GM12878 (cell line): ENCODE data around the gene CFB. TPM values are rescaled to one million over a fixed set of nuclear protein-coding genes. Genes with fewer than 3 reads are reported as not detected.

Experiments used
- ATAC-seq: fragments of 200-7000 bp; cut with Tn5 transposase; 3 replicates; pipeline ENCODE4 v1.9.1; 2020; ENCODE audit warnings: mild to moderate bottlenecking, moderate library complexity
- BruUV-seq: library from RNA; stranded (reverse); fragments of 400-500 nt; replicated peaks from 2 replicates; lab custom pipeline; 2021; lab: Mats Ljungman, UMichigan
- CTCF ChIA-PET: fragments of 300-600 bp; sonication (Branson Sonifier 250); formaldehyde crosslinking; extraction: SDS; loops from one replicate; lab custom pipeline; 2021; ENCODE audit warnings: inconsistent platforms; lab: Yijun Ruan, JAX
- POLR2A ChIA-PET: fragments of 350-600 bp; formaldehyde crosslinking; extraction: SDS; loops from one replicate; lab custom pipeline; 2021; ENCODE audit warnings: inconsistent platforms; lab: Charles Lee
- RAD21 ChIA-PET: fragments of 300-600 bp; sonication (Branson Sonifier 250); formaldehyde crosslinking; loops from one replicate; lab custom pipeline; 2023; ENCODE audit warnings: antibody characterized with exemption; ENCODE audit not compliant: unreplicated experiment; lab: Charles Lee
- SMC1A ChIA-PET: fragments of 300-600 bp; sonication (Branson Sonifier 250); formaldehyde crosslinking; loops from one replicate; lab custom pipeline; 2023; ENCODE audit not compliant: unreplicated experiment, uncharacterized antibody; lab: Charles Lee
- DNase-seq: peaks from one replicate; pipeline ENCODE4 v3.0.0-alpha.2; 2011; ENCODE audit warnings: low read depth, low spot score
- FAIRE-seq: peaks from 3 replicates; lab custom pipeline; 2011; peaks lifted over from hg19 to GRCh38; lab: Jason Lieb, UNC
- H2AFZ ChIP-seq: 2 replicates; pipeline ENCODE4 v1.6.0; 2011; ENCODE audit warnings: low read depth, low read length, control low read depth; ENCODE audit not compliant: control insufficient read depth
- H3K27ac ChIP-seq: 2 replicates; pipeline ENCODE4 v1.5.1; 2011; ENCODE audit warnings: control low read depth; ENCODE audit not compliant: control insufficient read depth, insufficient read depth
- H3K27me3 ChIP-seq, 2 experiments: replicated peaks in 1 of 2; 2 replicates each; pipeline versions ENCODE4 v1.6.0 to v1.6.1; 2011; ENCODE audit warnings: low read length in 1 of 2; ENCODE audit not compliant: control insufficient read depth in 2 of 2, insufficient read depth in 2 of 2
- H3K36me3 ChIP-seq, 2 experiments: 2 replicates each; pipeline ENCODE4 v1.5.1; 2011; ENCODE audit warnings: low read length in 1 of 2; ENCODE audit not compliant: control insufficient read depth in 2 of 2, insufficient read depth in 2 of 2
- H3K4me1 ChIP-seq: 2 replicates; pipeline ENCODE4 v1.6.1; 2011; ENCODE audit warnings: mild to moderate bottlenecking, low read length, moderate library complexity, mixed read lengths; ENCODE audit not compliant: control insufficient read depth, insufficient read depth
- H3K4me2 ChIP-seq: 2 replicates; pipeline ENCODE4 v1.6.0; 2011; ENCODE audit warnings: control low read depth; ENCODE audit not compliant: control insufficient read depth, insufficient read depth
- H3K4me3 ChIP-seq: fragments of 200-600 bp; sonication (generic); 2 replicates; pipeline ENCODE4 v1.5.1; 2016
- H3K79me2 ChIP-seq: 2 replicates; pipeline ENCODE4 v1.6.0; 2011; ENCODE audit warnings: low read length; ENCODE audit not compliant: control insufficient read depth, insufficient read depth
- H3K9ac ChIP-seq: 2 replicates; pipeline ENCODE4 v1.8.0; 2011; ENCODE audit warnings: low read length, control low read depth, mixed read lengths; ENCODE audit not compliant: control insufficient read depth, insufficient read depth
- H3K9me3 ChIP-seq: replicated peaks from 3 replicates; pipeline ENCODE4 v1.5.1; 2011; ENCODE audit warnings: mild to moderate bottlenecking, low read length; ENCODE audit not compliant: control insufficient read depth, insufficient read depth
- H4K20me1 ChIP-seq: 2 replicates; pipeline ENCODE4 v1.6.0; 2011; ENCODE audit not compliant: control insufficient read depth, insufficient read depth
- POLR2A ChIP-seq: IDR thresholded peaks from 2 replicates; pipeline ENCODE4 v1.6.1; 2011; ENCODE audit warnings: low read depth, mild to moderate bottlenecking, low read length
- SUPT20H ChIP-seq: IDR thresholded peaks from 2 replicates; pipeline ENCODE4 v1.6.1; 2011; ENCODE audit warnings: low read depth, mild to moderate bottlenecking, low read length, moderate library complexity, borderline replicate concordance; ENCODE audit not compliant: control insufficient read depth
- WGBS: methylation state at CpG from one replicate; pipeline ENCODE4 v1.1.6; 2016; ENCODE audit warnings: low lambda C conversion rate; ENCODE audit not compliant: insufficient replicate concordance, insufficient coverage; ENCODE audit errors: missing lambda C conversion rate; 5-methylcytosine and 5-hydroxymethylcytosine counted together
- in situ Hi-C: fragments of 300-500 bp; cut with MboI; formaldehyde crosslinking; loops from 9 replicates; pipeline ENCODE4 v1.14.3; 2018; ENCODE audit warnings: mixed read lengths
- intact Hi-C: fragments of 100-400 bp; cut with micrococcal nuclease; formaldehyde crosslinking; loops from one replicate; pipeline ENCODE4 v1.14.2; 2022; ENCODE audit not compliant: unreplicated experiment
- polyA plus RNA-seq, 11 experiments: library from polyadenylated mRNA; depleted of rRNA in 4 of 11; unstranded in 6 of 11; stranded (reverse) in 5 of 11; fragments of >200 nt; fragmentation: Nextera tagmentation in 4 of 11; fragmentation: Illumina TruSeq in 1 of 11; extraction: Ambion mirVana in 4 of 11; extraction: Trizol in 1 of 11; gene quantifications; 1 replicate in 1 of 11; 2 replicates in 10 of 11; pipeline versions ENCODE4 v1.2.1 to v1.2.3, GENCODE V29; 2011 to 2016; ENCODE audit warnings: inconsistent platforms in 2 of 11, missing spikeins in 2 of 11, low read depth in 1 of 11
- total RNA-seq, 4 experiments: library from RNA; depleted of rRNA in 3 of 4; stranded (reverse); fragments of >200 nt in 3 of 4; fragmentation: Illumina TruSeq in 1 of 4; extraction: Trizol in 1 of 4; gene quantifications; 2 replicates each; pipeline versions ENCODE4 v1.2.1 to v1.2.3, GENCODE V29; 2013 to 2021

CFB gene
- total and polyA plus RNA-seq, 10 of the 15 experiments (the other 5 are each of a cell fraction or from before 2014, with no cell fraction given) = 0.09 to 1.7 (median 0.44) TPM; not detected in 7

- Histone ChIP-seq H3K36me3 (peaks cover 11 to 13% of the 10 kb centered on the region in 2 experiments; a peak in 3 of 4 replicates), H3K4me2 (peak overlapping the region; percentile 100), H3K4me3 (peak overlapping the region; percentile 66), H3K4me1 (peaks cover 13% of the 10 kb centered on the region), H3K9ac (peak overlapping the region; percentile 90), H3K27me3 (no peaks in the 10 kb centered on the region), H2AFZ (no peak overlapping the region), H4K20me1 (no peaks in the 10 kb centered on the region), H3K27ac (peak overlapping the region; percentile 99), H3K9me3 (no peaks in the 10 kb centered on the region), H3K79me2 (peaks cover 22% of the 10 kb centered on the region)
- in situ Hi-C loops (loop anchor here (10.0 kb wide), 1 partner anchor 64 kb away; the partner anchor contains the start of gene CYP21A2), intact Hi-C loops (no loop called here)
- FAIRE-seq (no peak), DNase-seq (no peak), ATAC-seq (no peak)
- ChIA-PET RAD21 (interaction anchor here (1.9 kb wide), 1 partner anchor 12 kb away, joined by 11 read pairs; the partner anchor contains the start of genes NELFE and SKIC2), POLR2A (interaction anchor here (0.5 to 4.3 kb wide), 3 partner anchors 12 to 183 kb away, joined by 3 to 48 read pairs (median 3); partner anchors contain the start of genes NELFE and SKIC2), SMC1A (interaction anchor here (1.4 to 1.8 kb wide), 2 partner anchors 11 to 12 kb away, joined by 5 to 17 read pairs; partner anchors contain the start of genes NELFE and SKIC2), CTCF (interaction anchor here (1.0 to 3.1 kb wide), 2 partner anchors 12 to 18 kb away, joined by 3 to 10 read pairs; partner anchors contain the start of genes NELFE and SKIC2)
- no peak for TF ChIP-seq SUPT20H
- TF ChIP-seq POLR2A = peak; percentile 41
- WGBS = 83% methylated on average over 17 of the region's 18 CpGs
- no TSS peak for BruUV-seq
Observed at GRCh38 chr6:31970604-31971271, 24.8 kb downstream of the CFB start.
